GM21381 (cell line): Measurements from ENCODE around the gene DNM3.

Experiments used
- ATAC-seq: cut with Tn5 transposase; IDR thresholded peaks from one replicate; pipeline ENCODE4 v1.9.1; 2021; ENCODE audit warnings: mild to moderate bottlenecking, moderate library complexity; ENCODE audit not compliant: unreplicated experiment

The DNM3 gene

DNA sequence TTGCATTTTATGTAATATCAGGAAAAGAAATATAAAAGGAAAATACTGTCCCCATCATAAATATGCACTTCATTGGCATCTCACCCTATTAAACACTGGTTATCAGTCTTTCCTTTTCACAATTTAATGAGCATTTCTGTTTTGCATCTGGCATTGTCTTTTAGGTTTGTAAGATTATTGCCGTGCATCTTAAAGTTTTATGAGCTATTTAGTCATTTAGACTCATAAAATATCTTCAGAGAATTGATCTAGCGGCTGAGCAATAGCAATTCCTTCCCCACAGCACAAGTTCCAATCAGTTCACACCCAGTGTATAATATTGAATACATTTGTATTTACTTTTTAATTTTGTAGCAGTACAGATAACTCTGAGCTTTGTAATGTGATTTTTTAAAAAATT lies 466.8 kb downstream of the DNM3 start:
- ATAC-seq = no peak

- no peak for ATAC-seq
Measured at GRCh38 chr1:172308577-172308976, 467.3 kb downstream of the DNM3 start.

DNA sequence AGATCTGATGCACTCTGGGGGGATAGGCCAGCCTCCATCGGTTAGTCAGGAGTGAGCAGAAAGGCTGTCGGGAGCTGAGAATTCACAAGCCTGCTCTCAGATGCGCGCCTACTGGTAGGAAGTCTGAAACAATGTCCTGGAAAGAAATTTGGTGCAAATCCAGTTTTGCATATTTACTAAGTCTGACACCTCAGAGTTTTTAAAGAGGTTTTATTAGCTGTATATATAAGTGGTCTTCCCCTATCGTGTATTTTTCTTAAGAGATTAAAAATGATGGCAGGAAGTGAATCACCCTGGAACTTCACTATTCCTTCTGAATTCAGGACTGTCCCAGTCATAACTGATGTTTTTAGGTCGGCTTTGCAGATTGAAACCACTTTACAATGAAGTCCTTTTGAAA lies 479.4 kb downstream of the DNM3 start:
- no peak for ATAC-seq

- ATAC-seq = no peak
Measured at GRCh38 chr1:172321451-172321850, 480.2 kb downstream of the DNM3 start.

GRCh38 chr1:172322219-172323061 lies 481.1 kb downstream of the DNM3 start:
- no peak for ATAC-seq

DNA sequence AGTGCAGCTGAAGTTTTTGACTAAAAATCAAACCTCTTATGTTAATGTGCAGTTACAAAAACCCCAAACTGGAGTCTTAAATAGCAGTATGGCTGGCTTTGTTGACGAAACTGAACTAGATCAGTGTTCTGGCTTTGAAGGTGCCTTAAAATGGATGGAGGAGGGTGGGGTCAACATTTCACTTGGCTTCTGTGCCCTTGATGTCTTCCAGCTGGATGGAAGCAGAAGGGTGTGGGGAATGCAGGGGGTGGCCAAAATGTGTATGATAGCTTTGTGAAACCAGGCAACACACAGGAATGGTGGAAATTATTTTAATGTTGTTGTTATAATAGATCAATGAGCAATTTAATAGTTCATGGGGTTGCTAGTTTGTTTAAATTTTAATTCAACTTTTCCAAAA lies 482.4 kb downstream of the DNM3 start:
- no peak for ATAC-seq

GRCh38 chr1:172324086-172324485 lies 482.8 kb downstream of the DNM3 start:
- ATAC-seq = no peak

DNA sequence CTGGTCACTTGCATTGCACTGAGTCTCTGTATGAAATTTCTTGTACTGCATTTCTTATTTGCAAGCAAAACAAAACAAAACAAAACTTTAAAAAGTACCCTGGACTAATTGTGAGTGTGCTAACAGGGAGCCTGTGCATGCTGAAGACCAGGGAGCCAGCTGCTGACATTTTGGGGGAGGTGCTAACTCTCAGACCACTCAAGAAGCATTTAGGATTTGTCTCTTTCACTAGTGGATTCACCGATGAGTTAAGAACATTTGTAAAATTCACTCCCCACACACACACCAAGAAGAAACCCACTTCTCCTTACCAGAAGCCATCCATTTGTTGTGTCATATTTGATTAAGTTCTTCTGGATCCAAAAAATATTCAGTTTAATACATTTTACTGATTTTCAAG lies 483.5 kb downstream of the DNM3 start:
- no peak for ATAC-seq

GRCh38 chr1:172325531-172325930 lies 484.2 kb downstream of the DNM3 start:
- ATAC-seq = no peak

DNA sequence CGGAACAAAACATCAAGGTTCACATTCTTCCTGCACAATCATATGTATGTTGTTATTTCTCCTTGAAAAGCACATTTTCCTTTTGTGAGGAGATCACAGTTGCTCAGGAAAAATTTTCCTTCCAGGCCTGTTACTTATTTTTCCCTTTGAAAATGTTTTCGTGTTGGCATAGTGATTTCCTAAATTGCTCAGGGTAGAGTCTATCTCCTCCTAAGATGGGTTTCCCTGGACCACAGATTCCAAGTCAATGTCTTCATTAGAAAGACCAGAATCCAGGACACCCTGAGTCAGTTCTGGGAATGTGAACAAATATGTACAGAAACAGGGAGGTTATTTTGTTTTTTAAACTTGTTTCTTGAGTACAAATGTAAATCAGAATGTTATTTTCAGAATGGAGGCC lies 484.8 kb downstream of the DNM3 start:
- no peak for ATAC-seq

- no peak for ATAC-seq
Measured at GRCh38 chr1:172328266-172328665, 487.0 kb downstream of the DNM3 start.

- ATAC-seq = no peak
Measured at GRCh38 chr1:172332230-172332629, 490.9 kb downstream of the DNM3 start.

DNA sequence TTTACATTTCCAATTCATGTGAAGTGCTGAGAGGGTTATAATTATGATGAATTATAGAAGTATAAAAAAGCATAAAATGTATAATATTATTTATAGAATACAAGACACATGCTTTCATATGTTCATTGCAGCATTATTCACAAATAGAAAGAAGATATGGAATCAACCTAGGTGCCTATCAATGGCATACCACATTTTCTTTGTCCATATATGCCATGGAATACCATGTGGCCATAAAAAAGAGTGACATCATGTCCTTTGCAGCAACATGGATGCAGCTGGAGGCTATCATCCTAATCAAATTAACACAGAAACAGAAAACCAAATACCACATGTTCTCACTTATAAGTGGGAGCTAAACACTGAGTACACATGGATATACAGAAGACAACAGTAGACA lies 494.1 kb downstream of the DNM3 start:
- ATAC-seq = no peak

DNA sequence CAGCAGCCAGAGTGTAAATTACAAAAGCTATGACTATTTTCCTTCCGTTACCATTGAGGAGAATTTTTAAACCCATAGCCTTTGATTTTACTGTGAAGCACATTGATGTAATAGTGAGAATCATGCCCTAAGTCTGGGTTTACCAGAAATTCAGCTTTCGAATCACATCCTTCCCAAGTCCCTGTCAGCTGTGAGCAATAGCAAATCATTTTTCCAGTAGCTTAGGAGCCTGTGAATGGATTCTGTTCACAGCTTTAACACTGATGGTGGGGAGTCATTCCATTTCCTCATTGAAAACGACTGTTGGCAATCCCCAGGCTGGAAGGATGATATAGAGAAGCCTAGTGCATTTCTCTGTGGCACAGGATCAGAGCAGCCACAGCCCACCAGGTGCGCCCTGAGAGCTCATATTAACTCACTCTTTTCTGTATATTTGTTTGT lies 497.0 kb downstream of the DNM3 start:
- peak; percentile 38 for ATAC-seq

DNA sequence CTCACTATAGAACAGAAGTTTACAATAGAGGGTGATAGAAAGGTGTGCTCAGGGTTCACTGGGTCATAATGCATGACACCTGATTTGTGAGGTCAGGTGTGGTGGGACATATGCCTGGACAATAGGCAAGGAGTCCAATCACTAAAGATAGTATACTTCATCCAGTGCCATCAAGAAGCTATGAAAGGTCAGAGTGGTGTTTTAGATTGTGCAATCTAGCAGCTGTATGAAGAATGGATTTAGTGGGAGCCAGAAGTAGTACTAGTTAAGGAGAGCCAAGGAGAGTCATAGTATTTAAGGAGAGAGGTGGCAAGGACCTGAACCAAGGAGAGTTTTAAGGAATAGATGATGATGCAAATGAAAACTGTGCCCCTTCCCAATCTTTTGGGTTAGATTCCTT lies 498.5 kb downstream of the DNM3 start:
- ATAC-seq = no peak

DNA sequence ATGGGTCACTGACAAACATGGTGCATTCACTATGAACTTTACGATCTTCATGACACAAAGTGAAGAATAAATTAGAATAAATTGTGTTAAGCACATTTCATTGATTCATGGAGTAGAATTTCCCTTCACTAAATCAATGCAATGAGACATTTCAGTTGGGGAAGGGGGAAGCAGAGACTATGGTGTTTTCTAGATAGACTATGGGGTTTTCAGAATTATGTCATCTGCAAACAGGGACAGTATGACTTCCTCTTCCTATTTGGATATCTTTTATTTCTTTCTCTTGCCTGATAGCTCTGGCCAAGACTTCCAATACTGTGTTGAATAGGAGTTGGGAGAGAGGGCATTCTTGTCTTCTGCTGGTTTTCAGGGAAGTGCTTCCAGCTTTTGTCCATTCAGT lies 499.2 kb downstream of the DNM3 start:
- ATAC-seq = no peak

GRCh38 chr1:172341697-172342096 lies 500.4 kb downstream of the DNM3 start:
- no peak for ATAC-seq

DNA sequence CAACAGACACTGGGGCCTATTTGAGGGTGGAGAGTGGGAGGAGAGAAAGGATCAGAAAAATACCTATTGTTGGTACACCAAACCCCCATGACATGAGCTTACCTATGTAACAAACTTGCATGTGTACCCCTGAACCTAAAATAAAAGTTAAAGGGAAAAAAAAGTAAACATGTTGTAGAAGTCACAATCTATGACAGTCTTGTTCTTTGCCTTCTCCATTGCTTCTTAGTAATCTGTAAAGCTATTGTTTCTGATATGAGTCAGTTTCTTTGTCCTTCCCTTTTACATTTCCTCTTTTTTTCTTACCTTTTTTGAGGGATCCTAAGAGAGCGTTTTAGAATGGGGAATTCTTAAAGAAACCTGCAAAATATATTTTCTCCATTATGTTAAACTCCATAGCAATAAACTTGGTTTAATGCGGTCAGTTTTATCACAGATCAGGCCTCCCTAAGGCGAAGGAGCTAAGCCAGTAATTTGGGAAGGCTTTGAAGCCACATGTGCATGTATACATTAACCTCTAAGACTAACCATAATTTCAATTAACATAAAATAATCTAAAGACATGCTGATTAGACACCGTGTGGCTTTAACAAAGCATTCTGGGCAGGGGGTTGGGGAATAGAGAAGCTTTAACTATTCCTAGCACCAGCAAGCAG lies 501.4 kb downstream of the DNM3 start:
- peak; percentile 34 for ATAC-seq

DNA sequence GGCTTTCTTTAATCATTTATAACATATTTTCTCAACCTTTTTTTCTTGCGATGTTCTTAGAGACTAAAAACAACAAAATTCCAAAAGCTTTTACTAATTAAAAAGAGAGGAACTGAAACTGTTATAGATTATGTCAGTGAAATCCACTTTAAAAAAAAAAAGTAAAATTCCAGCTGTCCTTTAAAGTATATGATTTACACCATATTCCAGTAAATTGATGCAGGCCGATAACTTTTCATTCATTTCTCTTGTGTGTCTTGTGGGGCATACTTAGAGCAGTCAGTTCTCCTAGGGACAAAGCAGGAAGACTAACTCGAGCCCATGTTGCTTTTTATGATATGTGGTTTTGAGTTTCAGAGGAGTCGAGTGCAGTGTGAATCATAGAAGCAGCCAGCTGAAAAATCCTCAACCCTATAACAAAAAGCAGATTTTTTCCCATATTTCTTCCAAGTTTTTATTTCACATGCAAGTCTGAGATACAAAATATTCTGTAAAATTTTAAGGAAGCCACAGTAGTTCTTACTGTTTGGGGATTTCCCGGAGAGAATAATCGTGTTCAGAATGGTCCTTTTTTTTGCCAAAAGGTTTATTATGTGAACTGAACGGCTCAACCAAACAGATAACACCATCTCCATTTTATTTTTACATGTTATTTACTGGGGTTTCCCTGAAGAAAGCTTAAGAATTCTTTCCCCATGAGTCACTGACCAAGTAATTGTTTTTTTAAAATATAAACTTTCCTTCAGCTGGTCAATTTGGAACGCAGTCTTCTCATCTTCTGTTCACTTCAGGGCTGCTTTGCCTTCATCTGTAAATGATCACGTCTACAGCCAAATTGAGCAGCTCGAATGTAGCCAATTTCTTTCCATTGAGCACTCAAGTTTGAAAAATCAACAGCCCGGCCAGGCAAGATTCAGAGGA lies 502.2 kb downstream of the DNM3 start:
- peak; percentile 36 for ATAC-seq

DNA sequence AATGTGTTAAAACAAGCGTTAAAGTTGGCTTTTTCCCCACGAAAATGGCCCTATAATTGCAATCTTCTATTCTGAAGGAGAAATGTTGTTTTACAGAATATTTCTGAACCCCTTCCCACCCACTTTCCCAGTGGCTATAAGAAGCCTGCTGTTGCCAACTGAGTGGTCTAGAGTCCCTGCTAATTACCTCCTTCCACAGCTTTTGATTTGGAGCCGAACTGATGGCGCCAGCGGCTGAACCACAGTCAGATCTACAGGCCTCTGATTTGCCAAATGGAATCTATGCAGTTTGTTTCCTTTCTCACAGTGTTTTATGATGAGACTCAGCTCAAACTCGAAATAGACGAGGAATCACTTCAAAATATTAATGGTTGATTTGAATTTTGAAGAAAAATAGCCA lies 503.1 kb downstream of the DNM3 start:
- no peak for ATAC-seq

DNA sequence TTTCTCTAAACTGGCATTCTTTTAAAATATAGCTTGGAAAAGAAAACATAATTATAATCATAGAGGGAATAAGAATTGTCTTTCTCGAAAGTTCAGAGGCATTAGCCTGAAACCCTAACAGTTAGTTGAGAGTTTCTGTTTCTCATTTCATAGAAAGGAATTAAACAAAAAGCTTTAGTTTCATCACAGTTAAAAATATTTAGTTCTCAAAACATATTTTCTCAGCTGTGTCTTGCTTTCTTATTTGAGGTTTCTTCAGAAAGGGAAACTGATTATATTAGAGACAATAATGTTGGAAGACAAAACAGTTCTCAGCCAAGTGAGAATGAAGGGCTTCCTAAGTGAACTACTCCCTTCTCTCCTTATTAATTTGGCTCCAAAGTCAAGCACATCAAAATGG lies 503.8 kb downstream of the DNM3 start:
- ATAC-seq = peak; percentile 40
